RWPE2 (cell line): ENCODE data around the gene PIP4K2A.

Experiments
- ATAC-seq: fragments of 200-7000 bp; cut with Tn5 transposase; 3 replicates; pipeline ENCODE4 v1.9.1; 2021; ENCODE audit warnings: low read depth
- DNase-seq: peaks from one replicate; pipeline ENCODE4 v3.0.0-alpha.2; 2020; ENCODE audit warnings: low spot score
- H3K27ac ChIP-seq: fragments of 450-650 bp; 2 replicates; pipeline ENCODE4 v1.5.1; 2017; ENCODE audit warnings: mild to moderate bottlenecking; ENCODE audit not compliant: poor library complexity, severe bottlenecking
- H3K27me3 ChIP-seq: fragments of 250-450 bp; sonication (Bioruptor Pico); 2 replicates; pipeline ENCODE4 v1.5.1; 2021; ENCODE audit warnings: mild to moderate bottlenecking, moderate library complexity; ENCODE audit not compliant: insufficient read depth, poor library complexity, severe bottlenecking
- H3K36me3 ChIP-seq: fragments of 250-450 bp; sonication (Bioruptor Pico); 2 replicates; pipeline ENCODE4 v1.5.1; 2020; ENCODE audit warnings: low read depth, mild to moderate bottlenecking, moderate library complexity
- H3K4me1 ChIP-seq: fragments of 250-450 bp; sonication (Bioruptor Pico); 2 replicates; pipeline ENCODE4 v1.5.1; 2021; ENCODE audit warnings: mild to moderate bottlenecking, moderate library complexity; ENCODE audit not compliant: insufficient read depth, poor library complexity, severe bottlenecking
- H3K4me3 ChIP-seq: fragments of 250-450 bp; sonication (Bioruptor Pico); 2 replicates; pipeline ENCODE4 v1.5.1; 2021; ENCODE audit warnings: mild to moderate bottlenecking, moderate library complexity; ENCODE audit not compliant: severe bottlenecking
- H3K9me3 ChIP-seq: fragments of 250-450 bp; sonication (Bioruptor Pico); 2 replicates; pipeline ENCODE4 v1.5.1; 2021; ENCODE audit warnings: mild to moderate bottlenecking, moderate library complexity; ENCODE audit not compliant: severe bottlenecking
- CTCF ChIP-seq: fragments of 450-650 bp; IDR thresholded peaks from one replicate; pipeline ENCODE4 v1.5.1; 2017; ENCODE audit warnings: mild to moderate bottlenecking, moderate library complexity; ENCODE audit not compliant: poor library complexity, severe bottlenecking

The PIP4K2A gene

GRCh38 chr10:22716943-22717342, 2.6 kb upstream of the PIP4K2A start:
- peaks cover 9% of the 10 kb centered on the region for H3K4me1 ChIP-seq
- no peaks in the 10 kb centered on the region for H3K36me3 ChIP-seq
- ATAC-seq (no peak), DNase-seq (no peak)
- H3K9me3 ChIP-seq: no peaks in the 10 kb centered on the region
- H3K27ac ChIP-seq: no peak overlapping the region
- H3K27me3 ChIP-seq: no peaks in the 10 kb centered on the region
- H3K4me3 ChIP-seq: no peak overlapping the region
- no peak for TF ChIP-seq CTCF

GRCh38 chr10:22715290-22715625, 880 bp upstream of the PIP4K2A start:
- Histone ChIP-seq H3K4me1 (peaks cover 10% of the 10 kb centered on the region), H3K27ac (no peak overlapping the region), H3K4me3 (no peak overlapping the region), H3K36me3 (no peaks in the 10 kb centered on the region), H3K27me3 (no peaks in the 10 kb centered on the region), H3K9me3 (no peaks in the 10 kb centered on the region)
- no peak for TF ChIP-seq CTCF
- DNase-seq (no peak), ATAC-seq (no peak)

GRCh38 chr10:22713853-22714478, 412 bp downstream of the PIP4K2A start:
- TF ChIP-seq CTCF: no peak
- DNase-seq (no peak), ATAC-seq (no peak; the same call in 2 of the 3 replicates)
- Histone ChIP-seq H3K27ac (peak overlapping the region; percentile 27), H3K4me3 (peak overlapping the region; percentile 99), H3K36me3 (no peaks in the 10 kb centered on the region), H3K27me3 (no peaks in the 10 kb centered on the region), H3K9me3 (no peaks in the 10 kb centered on the region), H3K4me1 (peaks cover 10% of the 10 kb centered on the region)

GRCh38 chr10:22712956-22713852, 1.2 kb downstream of the PIP4K2A start:
- no peaks in the 10 kb centered on the region for H3K27me3 ChIP-seq
- peak overlapping the region; percentile 99 for H3K4me3 ChIP-seq
- DNase-seq: no peak
- H3K4me1 ChIP-seq: peaks cover 10% of the 10 kb centered on the region
- ATAC-seq: peak; percentile 62
- TF ChIP-seq CTCF: no peak
- H3K36me3 ChIP-seq: no peaks in the 10 kb centered on the region
- no peak overlapping the region for H3K27ac ChIP-seq
- H3K9me3 ChIP-seq: no peaks in the 10 kb centered on the region
